IPS-NIHi7 (cell line): Measurements from ENCODE around the gene SLC35E1.
A peak's percentile ranks its signal among the peaks of the same experiment; 100 is the strongest.

ENCODE experiments used
- DNase-seq: peaks from one replicate; pipeline ENCODE4 v3.0.0; 2012; ENCODE audit warnings: mixed read lengths; ENCODE audit errors: extremely low spot score

Gene SLC35E1

GRCh38 chr19:16598848-16599247 is 26.6 kb upstream of the SLC35E1 start:
- DNase-seq, result no peak

- no peak for DNase-seq
Measured at GRCh38 chr19:16596399-16596798, 24.2 kb upstream of the SLC35E1 start.

- no peak for DNase-seq
Measured at GRCh38 chr19:16595097-16595496, 22.9 kb upstream of the SLC35E1 start.

- no peak for DNase-seq
Measured at GRCh38 chr19:16594681-16595091, 22.5 kb upstream of the SLC35E1 start.

- DNase-seq, result no peak
Measured at GRCh38 chr19:16594131-16594586, 21.9 kb upstream of the SLC35E1 start.

GRCh38 chr19:16593181-16593580 is 21.0 kb upstream of the SLC35E1 start:
- no peak for DNase-seq

- no peak for DNase-seq
Measured at GRCh38 chr19:16591803-16592556, 19.8 kb upstream of the SLC35E1 start.

- DNase-seq, result no peak
Measured at GRCh38 chr19:16590876-16591802, 18.9 kb upstream of the SLC35E1 start.

- DNase-seq, result no peak
Measured at GRCh38 chr19:16589917-16590316, 17.7 kb upstream of the SLC35E1 start.

GRCh38 chr19:16588824-16589577 is 16.8 kb upstream of the SLC35E1 start:
- no peak for DNase-seq

- DNase-seq, result no peak
Measured at GRCh38 chr19:16587833-16588823, 15.9 kb upstream of the SLC35E1 start.

GRCh38 chr19:16586991-16587832 is 15.0 kb upstream of the SLC35E1 start:
- DNase-seq, result no peak

- DNase-seq, result no peak
Measured at GRCh38 chr19:16586477-16586871, 14.3 kb upstream of the SLC35E1 start.

GRCh38 chr19:16585808-16586476 is 13.7 kb upstream of the SLC35E1 start:
- no peak for DNase-seq

GRCh38 chr19:16585094-16585801 is 13.0 kb upstream of the SLC35E1 start:
- no peak for DNase-seq

- DNase-seq, result peak; percentile 86
Measured at GRCh38 chr19:16584248-16585093, 12.3 kb upstream of the SLC35E1 start.

- DNase-seq, result no peak
Measured at GRCh38 chr19:16582486-16583261, 10.5 kb upstream of the SLC35E1 start.
